HG02938 (cell line): ENCODE results near the gene DPYSL4.
"Not testable (repeated sequence)": the region's sequence is repeated elsewhere in the genome, so short reads cannot be mapped to it uniquely, and the experiment has no call there.

Experiments
- ATAC-seq: cut with Tn5 transposase; IDR thresholded peaks from one replicate; pipeline ENCODE4 v1.9.1; 2021; ENCODE audit warnings: mild to moderate bottlenecking, moderate library complexity; ENCODE audit not compliant: unreplicated experiment

DPYSL4 gene

DNA sequence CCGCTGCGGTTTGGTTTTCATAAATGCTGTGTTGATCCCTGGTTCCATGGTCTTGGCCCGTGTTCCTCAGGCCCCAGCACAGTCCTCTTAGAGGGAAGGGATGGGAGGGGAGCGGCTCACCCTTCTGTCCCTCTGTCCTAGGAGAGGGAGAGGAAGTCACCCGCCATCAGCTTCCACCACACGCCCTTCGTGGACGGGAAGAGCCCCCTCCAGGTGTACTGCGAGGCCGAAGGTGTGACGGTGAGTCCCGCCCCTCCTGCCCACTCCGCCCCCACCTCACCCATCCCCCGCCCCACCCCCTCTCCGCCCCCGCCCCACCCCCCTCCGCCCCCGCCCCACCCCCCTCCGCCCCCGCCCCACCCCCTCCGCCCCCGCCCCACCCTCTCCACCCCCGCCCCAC lies 37.5 kb upstream of the DPYSL4 start:
- no peak for ATAC-seq

DNA sequence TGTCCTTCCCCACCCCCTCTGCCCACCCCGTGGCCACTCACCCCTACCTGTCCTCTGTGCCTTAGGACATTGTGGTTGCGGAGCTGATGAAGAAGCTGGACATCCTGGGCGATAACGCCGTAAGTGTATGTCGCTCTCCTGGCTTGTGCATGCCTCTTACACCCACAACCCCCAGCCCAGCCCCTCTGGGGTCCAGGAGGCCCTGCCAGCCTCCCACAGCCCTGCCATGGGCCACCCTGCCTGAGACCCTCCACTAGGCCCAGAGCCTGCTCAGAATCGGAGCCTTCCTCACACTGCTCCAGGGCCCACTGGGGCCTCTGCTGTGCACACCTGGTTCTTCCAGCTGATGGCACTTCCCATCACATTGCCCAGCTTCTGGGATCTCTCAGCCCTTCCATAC lies 36.8 kb upstream of the DPYSL4 start:
- no peak for ATAC-seq

DNA sequence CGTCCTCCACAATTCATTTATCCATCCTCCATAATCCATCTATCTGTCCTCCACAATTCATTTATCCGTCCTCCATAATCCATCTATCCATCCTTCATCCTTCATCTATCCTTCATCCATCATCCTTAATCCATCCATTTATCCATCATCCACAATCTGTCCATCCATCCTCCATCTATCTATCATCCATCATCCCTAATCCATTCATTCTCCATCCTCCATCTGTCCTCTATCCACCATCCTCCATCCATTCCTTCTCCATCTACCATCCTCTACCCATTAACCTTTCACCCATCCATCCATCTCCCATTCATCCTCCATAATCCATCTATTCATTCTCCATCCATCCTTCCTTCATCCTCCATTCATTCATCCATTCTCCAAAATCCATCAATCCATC lies 36.0 kb upstream of the DPYSL4 start:
- no peak for ATAC-seq

DNA sequence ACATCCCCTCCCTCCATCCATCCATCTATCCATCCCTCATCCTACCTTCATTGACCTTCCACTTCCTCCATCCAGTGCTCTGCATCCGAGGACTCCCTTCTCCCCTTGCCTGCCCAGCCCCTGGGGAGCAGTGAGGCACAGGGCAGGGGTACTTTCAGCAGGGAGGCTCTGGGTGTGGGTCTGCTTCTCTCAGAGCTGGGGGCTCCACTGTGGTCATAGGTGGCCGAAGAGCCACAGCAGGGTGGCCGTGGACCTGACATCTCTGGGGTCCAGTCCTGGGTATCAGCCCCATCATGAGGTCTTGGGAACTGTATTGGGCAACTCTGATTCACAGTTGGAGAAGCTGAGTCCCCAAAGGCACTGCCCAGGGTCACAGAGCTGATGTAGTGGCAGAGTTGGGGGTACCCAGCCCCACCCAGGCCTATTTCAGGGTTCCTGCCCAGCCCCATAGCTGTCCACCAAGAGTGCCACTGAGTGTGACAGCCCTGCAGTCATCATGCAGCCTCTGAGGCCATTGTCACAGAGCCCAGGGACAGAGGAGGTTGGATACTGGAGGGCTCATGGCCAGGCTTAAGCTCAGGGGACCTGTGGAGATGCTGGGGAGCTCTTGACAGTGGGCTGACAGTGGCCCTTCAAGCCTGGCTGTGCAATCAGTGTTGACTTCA lies 35.3 kb upstream of the DPYSL4 start:
- ATAC-seq, result no peak

DNA sequence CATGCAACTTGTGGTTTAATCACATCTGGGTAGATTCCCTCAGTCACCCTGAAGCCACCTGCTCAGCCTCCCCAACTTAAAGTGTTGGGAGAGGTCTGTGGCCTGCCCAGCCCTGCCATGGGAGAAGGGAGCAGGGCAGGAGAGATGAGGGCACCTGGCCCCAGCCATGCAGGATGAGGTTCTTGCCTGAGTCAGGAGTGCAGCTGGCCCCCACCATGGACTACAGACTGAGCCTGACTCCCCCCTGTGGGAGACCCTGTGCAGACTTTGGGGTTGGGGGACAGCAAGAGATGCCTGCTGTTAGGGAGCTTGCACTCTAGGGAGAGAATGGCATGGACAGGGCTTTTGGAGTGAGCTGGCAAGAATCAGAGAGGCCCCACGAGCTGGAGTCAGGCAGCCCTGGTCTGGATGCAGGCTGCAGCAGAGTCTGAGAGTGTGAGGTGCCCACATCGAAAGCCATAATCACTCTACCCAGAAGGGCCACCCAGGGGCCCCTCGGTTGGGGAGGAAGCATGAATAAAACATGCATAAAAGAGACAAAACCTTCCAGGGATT lies 34.7 kb upstream of the DPYSL4 start:
- no peak for ATAC-seq

DNA sequence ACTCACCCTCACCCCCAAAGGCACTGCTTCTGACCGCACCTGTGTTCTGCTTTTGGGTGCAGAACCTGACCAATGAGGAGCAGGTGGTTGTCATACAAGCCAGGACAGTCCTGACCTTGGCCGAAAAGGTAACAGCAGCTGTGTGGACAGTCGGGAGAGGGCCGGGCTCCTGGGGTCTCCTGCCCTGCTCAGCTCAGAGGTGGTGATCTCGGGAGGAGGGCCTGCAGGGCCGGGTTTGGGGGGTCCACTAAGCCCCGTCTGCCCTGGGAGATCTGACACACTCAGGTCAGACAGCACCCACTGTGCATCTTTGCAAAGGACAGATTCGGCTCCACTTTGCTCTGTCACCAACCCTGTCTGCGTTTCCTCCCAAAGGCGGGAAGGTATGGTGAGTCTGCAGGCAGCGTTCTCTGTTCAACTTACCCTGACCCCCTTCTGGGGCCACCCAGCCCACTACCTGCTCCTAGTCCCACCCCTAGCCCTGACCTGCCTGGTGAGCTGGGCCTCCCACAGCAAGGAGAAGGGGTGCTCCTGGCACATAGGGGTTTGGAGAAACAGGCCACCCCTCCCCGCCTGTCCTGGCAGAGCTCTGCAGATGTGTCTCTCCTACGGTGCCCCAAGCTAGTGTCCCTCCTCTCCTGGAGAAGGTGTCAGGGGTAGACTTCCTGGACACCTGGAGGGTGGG lies 33.7 kb upstream of the DPYSL4 start:
- ATAC-seq, result no peak

DNA sequence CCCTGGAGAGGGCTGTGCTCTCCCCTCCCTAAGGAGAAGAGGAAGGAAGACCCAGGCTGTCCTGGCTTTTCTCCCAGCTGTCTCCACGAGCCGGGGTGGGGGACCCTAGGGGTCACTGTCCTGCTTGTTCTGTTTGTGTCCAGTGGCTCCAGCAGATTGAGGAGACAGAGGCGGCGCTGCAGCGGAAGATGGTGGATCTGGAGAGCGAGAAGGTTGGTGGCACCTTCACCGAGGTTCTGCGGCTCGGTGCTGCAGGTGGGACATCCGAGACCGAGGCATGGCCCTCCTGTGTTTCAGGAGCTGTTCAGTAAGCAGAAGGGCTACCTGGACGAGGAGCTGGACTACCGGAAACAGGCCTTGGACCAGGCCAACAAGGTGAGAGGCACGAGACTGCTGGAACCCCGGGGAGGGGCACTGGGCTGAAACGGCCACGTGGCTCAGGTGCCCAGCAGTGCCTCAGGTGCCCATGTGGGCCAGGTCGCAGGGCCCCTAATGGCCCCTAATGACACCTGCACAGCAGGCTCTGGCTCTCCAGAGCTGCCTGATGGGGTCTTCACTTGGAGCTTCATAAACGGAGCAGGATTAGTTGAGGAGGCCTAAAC lies 33.0 kb upstream of the DPYSL4 start:
- no peak for ATAC-seq

DNA sequence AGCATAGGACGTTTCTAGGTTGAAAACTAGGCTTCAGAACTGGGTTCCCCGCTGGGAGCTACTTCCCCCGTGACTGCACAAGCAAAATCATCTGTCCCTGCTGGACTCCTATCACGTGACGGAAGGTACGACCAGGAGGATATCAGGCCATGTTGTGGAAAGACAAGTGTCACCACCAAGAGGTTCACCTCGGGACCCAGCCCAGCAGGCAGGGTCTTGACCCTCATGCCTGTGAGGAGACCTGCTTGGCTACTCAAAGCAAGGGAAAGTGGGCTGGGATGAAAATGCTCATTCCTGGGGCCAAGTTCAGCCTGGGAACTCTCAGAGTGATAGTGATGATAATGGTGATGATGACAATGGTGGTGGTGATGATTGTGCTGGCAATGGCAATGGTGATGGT lies 32.3 kb upstream of the DPYSL4 start:
- ATAC-seq, result no peak

DNA sequence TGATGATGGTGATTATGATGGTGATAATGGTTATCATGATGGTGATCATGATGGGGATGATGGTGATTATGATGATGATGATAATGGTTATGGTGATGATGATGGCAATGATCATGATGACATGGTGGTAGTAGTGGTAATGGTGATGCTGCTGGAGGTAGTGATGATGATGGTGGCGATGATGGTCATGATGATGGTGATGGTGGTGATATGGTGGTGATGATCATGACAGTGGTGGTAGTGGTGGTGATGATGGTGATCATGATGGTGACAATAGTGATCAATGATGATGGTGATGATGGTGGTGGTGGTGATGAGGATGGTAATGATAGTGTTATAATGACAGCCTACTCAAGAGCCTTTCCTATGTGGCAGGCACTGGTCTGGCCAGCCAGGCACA lies 31.8 kb upstream of the DPYSL4 start:
- no peak for ATAC-seq

DNA sequence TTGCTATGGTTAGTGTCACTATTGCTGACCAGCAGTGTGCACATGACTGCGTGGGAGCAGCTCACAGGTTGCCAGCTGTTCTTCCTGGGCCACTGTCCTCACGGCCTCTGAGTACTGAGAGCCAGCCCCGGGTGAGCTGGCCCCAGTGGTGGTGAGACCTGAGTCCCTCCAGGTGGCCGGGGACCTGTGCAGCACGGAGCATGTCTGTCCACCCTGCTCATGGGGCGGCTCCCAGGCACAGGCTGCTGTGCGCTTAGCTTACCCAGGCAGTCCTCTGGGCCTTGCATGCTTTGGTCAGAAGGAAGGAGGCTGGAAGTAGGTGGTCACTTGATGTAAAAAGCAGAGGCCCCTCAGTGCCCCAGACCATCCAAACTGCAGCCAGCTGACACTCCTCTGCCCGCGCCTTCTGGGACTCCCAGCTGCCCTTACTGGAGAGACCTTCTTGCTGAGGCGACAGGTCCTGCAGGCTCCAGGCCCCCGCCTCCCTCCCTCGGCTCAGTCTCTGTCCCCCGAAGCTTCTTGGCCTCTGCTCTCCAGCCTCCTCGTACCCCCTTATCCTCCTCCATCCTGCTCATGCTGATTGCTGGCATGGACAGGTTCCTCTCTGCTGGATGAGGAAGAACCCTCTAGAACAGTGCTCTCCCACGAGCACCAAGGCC lies 30.9 kb upstream of the DPYSL4 start:
- no peak for ATAC-seq

DNA sequence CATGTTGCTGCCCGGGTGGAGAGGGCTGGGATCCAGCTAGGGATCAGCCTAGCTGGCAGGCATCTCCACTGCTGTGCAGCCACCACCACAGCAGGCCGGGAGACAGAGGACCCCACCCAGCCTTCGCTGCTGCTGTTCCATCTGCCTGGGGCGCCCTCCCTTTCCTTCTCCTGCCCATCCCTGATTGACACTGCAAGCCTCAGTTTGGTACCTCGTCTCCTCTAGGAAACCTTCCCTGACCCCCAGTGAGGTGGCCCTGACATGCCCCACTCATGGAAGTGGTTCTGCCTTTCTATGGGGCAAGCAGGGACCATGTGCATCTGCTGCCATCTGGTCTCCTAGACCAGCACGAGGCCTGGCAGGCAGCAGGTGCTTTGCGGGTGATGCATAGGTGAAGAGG lies 30.4 kb upstream of the DPYSL4 start:
- ATAC-seq, result no peak

DNA sequence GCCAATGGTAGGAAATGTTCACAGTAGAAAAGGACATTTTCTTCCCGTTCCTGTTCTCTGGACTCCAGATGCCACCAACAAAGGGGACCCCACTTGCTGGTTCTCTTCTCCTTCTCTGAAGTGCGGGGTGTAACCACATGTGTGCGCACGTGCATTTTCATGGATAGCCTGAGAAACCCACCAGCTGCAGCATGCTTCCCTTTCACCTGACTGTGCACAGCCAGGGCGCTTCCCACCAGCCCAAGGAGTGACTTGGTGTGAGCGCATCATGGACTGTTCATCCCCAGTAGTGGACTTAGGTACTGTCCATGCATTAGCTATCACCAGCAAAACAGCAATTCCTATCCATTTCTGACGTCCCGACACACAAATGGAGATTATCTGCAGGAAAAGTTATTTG lies 29.6 kb upstream of the DPYSL4 start:
- ATAC-seq, result no peak

DNA sequence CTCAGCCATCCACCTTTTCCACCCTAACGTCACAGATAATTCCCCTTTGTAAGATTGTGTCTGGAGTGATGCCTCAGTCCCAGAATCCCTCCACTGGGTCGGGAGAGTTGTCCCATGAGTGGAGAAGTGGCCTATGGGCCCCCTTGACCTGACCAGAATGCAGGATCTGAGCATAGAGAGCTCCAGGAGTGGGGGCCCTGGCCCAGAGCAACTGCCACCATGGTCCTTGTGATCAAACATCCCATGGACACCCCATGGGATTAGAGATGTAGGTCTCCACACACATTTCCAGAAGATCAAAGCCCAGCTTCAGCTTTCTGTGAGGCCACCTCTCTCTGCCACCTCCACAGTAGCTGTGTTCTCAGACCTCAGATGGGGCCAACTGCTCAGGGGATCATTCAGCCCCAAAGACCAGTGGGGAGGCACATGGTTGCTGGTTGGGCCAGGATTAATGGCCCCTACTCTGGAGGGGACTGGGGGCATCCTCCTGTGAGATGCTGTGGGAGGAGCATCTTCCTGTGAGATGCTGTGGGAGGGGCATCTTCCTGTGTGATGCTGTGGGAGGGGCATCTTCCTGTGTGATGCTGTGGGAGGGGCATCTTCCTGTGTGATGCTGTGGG lies 28.5 kb upstream of the DPYSL4 start:
- ATAC-seq, result no peak

DNA sequence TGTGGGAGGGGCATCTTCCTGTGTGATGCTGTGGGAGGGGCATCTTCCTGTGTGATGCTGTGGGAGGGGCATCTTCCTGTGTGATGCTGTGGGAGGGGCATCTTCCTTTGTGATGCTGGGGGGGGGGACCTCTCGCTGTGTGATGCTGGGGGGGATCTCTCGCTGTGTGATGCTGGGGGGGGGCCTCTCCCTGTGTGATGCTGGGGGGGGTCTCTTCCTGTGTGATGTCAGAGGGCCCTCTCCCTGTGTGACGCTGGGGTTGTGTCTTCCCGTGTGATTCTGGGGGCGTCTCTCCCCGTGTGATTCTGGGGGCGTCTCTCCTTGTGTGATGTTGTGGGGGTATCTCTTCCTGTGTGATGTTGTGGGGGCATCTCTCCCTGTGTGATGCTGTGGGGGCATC lies 27.9 kb upstream of the DPYSL4 start:
- ATAC-seq, result no peak

DNA sequence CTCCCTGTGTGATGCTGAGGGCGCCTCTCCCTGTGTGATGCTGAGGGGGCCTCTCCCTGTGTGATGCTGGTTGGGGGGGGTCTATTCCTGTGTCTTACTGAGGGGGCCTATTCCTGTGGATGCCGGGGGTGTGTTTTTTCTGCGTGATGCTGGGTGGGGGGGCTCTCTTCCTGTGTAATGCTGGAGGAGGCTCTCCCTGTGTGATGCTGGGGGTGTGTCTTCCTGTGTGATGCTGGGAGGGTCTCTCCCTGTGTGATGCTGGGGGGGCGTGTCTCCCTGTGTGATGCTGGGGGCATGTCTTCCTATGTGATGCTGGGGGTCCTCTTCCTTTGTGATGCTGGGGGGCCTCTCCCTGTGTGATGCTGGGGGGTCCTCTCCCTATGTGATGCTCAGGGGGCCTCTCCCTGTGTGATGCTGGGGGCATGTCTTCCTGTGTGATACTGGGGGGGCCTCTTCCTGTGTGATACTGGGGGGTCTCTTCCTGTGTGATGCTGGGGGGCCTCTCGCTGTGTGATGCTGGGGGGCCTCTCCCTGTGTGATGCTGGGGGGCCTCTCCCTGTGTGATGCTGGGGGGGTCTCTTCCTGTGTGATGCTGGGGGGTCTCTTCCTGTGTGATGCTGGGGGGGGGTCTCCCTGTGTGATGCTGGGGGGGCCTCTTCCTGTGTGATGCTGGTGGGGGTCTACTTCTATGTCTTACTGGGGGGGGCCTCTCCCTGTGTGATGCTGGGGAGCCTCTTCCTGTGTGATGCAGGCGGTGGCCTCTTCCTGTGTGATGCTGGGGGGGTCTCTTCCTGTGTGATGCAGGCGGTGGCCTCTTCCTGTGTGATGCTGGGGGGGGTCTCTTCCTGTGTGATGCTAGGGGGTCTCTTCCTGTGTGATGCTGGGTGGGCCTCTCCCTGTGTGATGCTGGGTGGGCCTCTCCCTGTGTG lies 27.2 kb upstream of the DPYSL4 start:
- ATAC-seq, result not testable (repeated sequence)

DNA sequence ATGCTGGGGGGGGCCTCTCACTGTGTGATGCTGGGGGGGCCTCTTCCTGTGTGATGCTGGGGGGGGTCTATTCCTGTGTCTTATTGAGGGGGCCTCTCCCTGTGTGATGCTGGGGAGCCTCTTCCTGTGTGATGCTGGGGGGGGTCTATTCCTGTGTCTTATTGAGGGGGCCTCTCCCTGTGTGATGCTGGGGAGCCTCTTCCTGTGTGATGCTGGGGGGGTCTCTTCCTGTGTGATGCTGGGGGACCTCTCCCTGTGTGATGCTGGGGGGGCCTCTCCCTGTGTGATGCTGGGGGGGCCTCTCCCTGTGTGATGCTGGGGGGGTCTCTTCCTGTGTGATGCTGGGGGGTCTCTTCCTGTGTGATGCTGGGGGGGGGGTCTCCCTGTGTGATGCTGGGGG lies 26.5 kb upstream of the DPYSL4 start:
- not testable (repeated sequence) for ATAC-seq

DNA sequence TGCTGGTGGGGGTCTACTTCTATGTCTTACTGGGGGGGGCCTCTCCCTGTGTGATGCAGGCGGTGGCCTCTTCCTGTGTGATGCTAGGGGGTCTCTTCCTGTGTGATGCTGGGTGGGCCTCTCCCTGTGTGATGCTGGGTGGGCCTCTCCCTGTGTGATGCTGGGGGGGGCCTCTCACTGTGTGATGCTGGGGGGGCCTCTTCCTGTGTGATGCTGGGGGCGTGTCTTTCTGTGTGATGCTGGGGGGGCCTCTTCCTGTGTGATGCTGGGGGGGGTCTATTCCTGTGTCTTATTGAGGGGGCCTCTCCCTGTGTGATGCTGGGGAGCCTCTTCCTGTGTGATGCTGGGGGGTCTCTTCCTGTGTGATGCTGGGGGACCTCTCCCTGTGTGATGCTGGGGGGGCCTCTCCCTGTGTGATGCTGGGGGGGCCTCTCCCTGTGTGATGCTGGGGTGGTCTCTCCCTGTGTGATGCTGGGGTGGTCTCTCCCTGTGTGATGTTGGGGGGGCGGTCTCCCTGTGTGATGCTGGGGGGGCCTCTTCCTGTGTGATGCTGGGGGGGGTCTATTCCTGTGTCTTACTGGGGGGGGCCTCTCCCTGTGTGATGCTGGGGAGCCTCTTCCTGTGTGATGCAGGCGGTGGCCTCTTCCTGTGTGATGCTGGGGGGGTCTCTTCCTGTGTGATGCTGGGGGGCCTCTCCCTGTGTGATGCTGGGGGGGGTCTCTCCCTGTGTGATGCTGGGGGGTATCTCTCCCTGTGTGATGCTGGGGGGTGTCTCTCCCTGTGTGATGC lies 25.7 kb upstream of the DPYSL4 start:
- not testable (repeated sequence) for ATAC-seq

DNA sequence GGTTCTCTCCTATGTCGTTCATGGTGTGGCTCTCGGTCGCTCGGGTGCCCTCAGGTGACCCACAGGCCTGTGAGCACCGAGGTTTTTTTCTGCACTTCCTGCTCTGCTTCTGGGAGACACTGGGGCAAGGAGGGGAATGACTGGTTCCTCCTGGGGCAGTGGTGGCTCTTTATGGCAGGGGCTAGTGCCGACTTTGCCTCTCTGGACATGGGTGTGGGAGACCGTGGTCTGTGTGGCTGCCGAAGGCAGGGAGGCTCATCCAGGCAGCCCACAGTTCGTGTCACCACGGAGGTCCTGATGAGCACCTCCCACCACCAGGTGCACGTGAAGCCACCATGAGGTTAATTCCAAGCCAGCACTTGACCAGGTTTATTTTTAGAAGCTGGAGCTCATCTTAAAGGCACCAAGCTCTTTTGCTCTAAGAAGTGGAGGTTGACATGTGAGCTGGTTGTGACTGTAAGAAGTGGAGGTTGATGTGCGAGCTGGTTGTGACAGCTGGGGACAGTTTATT lies 24.7 kb upstream of the DPYSL4 start:
- ATAC-seq, result peak; percentile 44
